Natural killer cell (primary cell): ENCODE measurements around the gene MIA3. TPM values are rescaled to one million over a fixed set of nuclear protein-coding genes. Genes with fewer than 3 reads are reported as not detected.

ENCODE experiments used
- ATAC-seq, 3 donors: fragments of 150-1000 bp in 2 of 3; fragments of 200-7000 bp in 1 of 3; cut with Tn5 transposase; 1 replicate in 1 of 3; 2 replicates in 2 of 3; pipeline ENCODE4 v1.10.0; 2021; ENCODE audit warnings: mild to moderate bottlenecking in 2 of 3, moderate library complexity in 2 of 3
- DNase-seq, 2 donors: peaks; one replicate each; pipeline versions ENCODE4 v3.0.0 to v3.0.0-alpha.2; 2013 to 2021; ENCODE audit warnings: mixed read lengths in 1 of 2
- H3K27ac ChIP-seq: one replicate; pipeline ENCODE4 v1.5.1; 2013; ENCODE audit warnings: mild to moderate bottlenecking, low read length
- H3K27me3 ChIP-seq: one replicate; pipeline ENCODE4 v1.6.1; 2013; ENCODE audit warnings: low read length; ENCODE audit not compliant: control insufficient read depth, insufficient read depth
- H3K36me3 ChIP-seq: one replicate; pipeline ENCODE4 v1.6.1; 2013; ENCODE audit warnings: low read length; ENCODE audit not compliant: control insufficient read depth, insufficient read depth
- H3K4me1 ChIP-seq: one replicate; pipeline ENCODE4 v1.6.1; 2013; ENCODE audit warnings: low read length; ENCODE audit not compliant: control insufficient read depth, insufficient read depth
- H3K4me3 ChIP-seq: one replicate; pipeline ENCODE4 v1.5.1; 2013; ENCODE audit warnings: low read length
- H3K9me3 ChIP-seq: one replicate; pipeline ENCODE4 v1.6.1; 2013; ENCODE audit warnings: low read length; ENCODE audit not compliant: control insufficient read depth, insufficient read depth
- H3K27ac Mint-ChIP-seq, 2 donors: one replicate each; pipeline ENCODE4 v1.8.0; 2022; ENCODE audit warnings: mild to moderate bottlenecking in 2 of 2, mixed read lengths in 2 of 2, moderate library complexity in 1 of 2
- H3K27me3 Mint-ChIP-seq, 2 donors: one replicate each; pipeline ENCODE4 v1.8.0; 2022; ENCODE audit warnings: low read depth in 2 of 2, mixed read lengths in 2 of 2
- H3K36me3 Mint-ChIP-seq: one replicate; pipeline ENCODE4 v1.8.0; 2022; ENCODE audit warnings: mixed read lengths
- H3K4me1 Mint-ChIP-seq, 2 donors: one replicate each; pipeline ENCODE4 v1.8.0; 2022; ENCODE audit warnings: mixed read lengths in 2 of 2
- H3K4me3 Mint-ChIP-seq: one replicate; pipeline ENCODE4 v1.8.0; 2022; ENCODE audit warnings: mild to moderate bottlenecking, moderate library complexity, mixed read lengths
- H3K9me3 Mint-ChIP-seq, 2 donors: one replicate each; pipeline ENCODE4 v1.8.0; 2022; ENCODE audit warnings: mixed read lengths in 2 of 2
- CTCF ChIP-seq: fragments of 200-600 bp; IDR thresholded peaks from one replicate; pipeline ENCODE4 v1.8.0; 2022; ENCODE audit warnings: antibody characterized with exemption
- WGBS: methylation state at CpG from one replicate; pipeline ENCODE4 v1.1.7; 2013; ENCODE audit warnings: missing lambda C conversion rate; ENCODE audit not compliant: insufficient coverage; 5-methylcytosine and 5-hydroxymethylcytosine counted together
- intact Hi-C: fragments of 100-400 bp; cut with micrococcal nuclease; formaldehyde crosslinking; loops from one replicate; pipeline ENCODE4 v1.14.2; 2022
- total RNA-seq, 4 donors: library from RNA; stranded (reverse); fragments of 120-200 nt in 1 of 4; gene quantifications; one replicate each; pipeline versions ENCODE4 v1.2.3 to v1.2.4, GENCODE V29; 2013 to 2022

MIA3 gene
- 10 to 100 TPM; 87.0 to 98.8 (median 94.0) TPM for total RNA-seq
- total RNA-seq (2013), result 91.1 TPM

GRCh38 chr1:222618001-222618879 is at the start of gene MIA3:
Gene MIA3, plus strand, starts transcription at chr1:222618097. Its CDS starts 14 bp downstream, at chr1:222618111.
- Histone ChIP-seq H3K9me3 (no peaks in the 10 kb centered on the region), H3K27ac (peak within 1 kb of the TSS; percentile 85), H3K36me3 (peaks cover 5% of the 10 kb centered on the region), H3K4me1 (peaks cover 13% of the 10 kb centered on the region), H3K27me3 (peaks cover 13% of the 10 kb centered on the region), H3K4me3 (peak within 1 kb of the TSS; percentile 65)
- ATAC-seq (peak; percentile 63 to 80 (median 69)), DNase-seq (peak; percentile 69)
- no peaks in the 10 kb centered on the region for H3K9me3 Mint-ChIP-seq
- no peaks in the 10 kb centered on the region for H3K36me3 Mint-ChIP-seq
- peaks cover 22 to 32% of the 10 kb centered on the region in 2 donors for H3K27me3 Mint-ChIP-seq
- WGBS, result under 1% methylated on average over 78 of the region's 81 CpGs
- H3K27ac Mint-ChIP-seq, result peak within 1 kb of the TSS; percentile 87 to 96
- intact Hi-C loops, result no loop called here
- no peak for TF ChIP-seq CTCF
- peaks cover 23 to 26% of the 10 kb centered on the region in 2 donors for H3K4me1 Mint-ChIP-seq
- peak within 1 kb of the TSS; percentile 90 for H3K4me3 Mint-ChIP-seq

- H3K9me3 ChIP-seq, result no peaks in the 10 kb centered on the region
- no peak overlapping the region for H3K27ac ChIP-seq
- WGBS, result no CpG with 5 or more reads among the region's 1 CpG
- H3K36me3 ChIP-seq, result peaks cover 50% of the 10 kb centered on the region
- Mint-ChIP-seq H3K36me3 (peaks cover 31% of the 10 kb centered on the region), H3K27ac (no peak overlapping the region), H3K27me3 (no peaks in the 10 kb centered on the region), H3K9me3 (peaks cover 0 to 4% of the 10 kb centered on the region in 2 donors), H3K4me1 (peaks cover 0 to 5% of the 10 kb centered on the region in 2 donors), H3K4me3 (no peak overlapping the region)
- TF ChIP-seq CTCF, result no peak
- no peaks in the 10 kb centered on the region for H3K27me3 ChIP-seq
- H3K4me3 ChIP-seq, result no peak overlapping the region
- ATAC-seq (no peak), DNase-seq (no peak)
- intact Hi-C loops, result no loop called here
- no peaks in the 10 kb centered on the region for H3K4me1 ChIP-seq
Observed at GRCh38 chr1:222570837-222571236, 47.1 kb upstream of the MIA3 start.

GRCh38 chr1:222579316-222579715 is 38.6 kb upstream of the MIA3 start:
- no peaks in the 10 kb centered on the region for H3K27me3 Mint-ChIP-seq
- H3K36me3 Mint-ChIP-seq, result peaks cover 31% of the 10 kb centered on the region
- no peak overlapping the region for H3K4me3 Mint-ChIP-seq
- no peaks in the 10 kb centered on the region for H3K9me3 Mint-ChIP-seq
- Histone ChIP-seq H3K4me3 (no peak overlapping the region), H3K36me3 (peaks cover 38% of the 10 kb centered on the region), H3K9me3 (no peaks in the 10 kb centered on the region), H3K27ac (no peak overlapping the region), H3K27me3 (no peaks in the 10 kb centered on the region), H3K4me1 (no peaks in the 10 kb centered on the region)
- ATAC-seq, result no peak
- intact Hi-C loops, result no loop called here
- no peak overlapping the region for H3K27ac Mint-ChIP-seq
- 89% methylated on average over 3 of the region's 3 CpGs for WGBS
- DNase-seq, result no peak
- no peaks in the 10 kb centered on the region for H3K4me1 Mint-ChIP-seq
- no peak for TF ChIP-seq CTCF
